Aorta (tissue), 5 donors: ENCODE measurements around the gene RNASEH1. TPM values are rescaled to one million over a fixed set of nuclear protein-coding genes. Genes with fewer than 3 reads are reported as not detected.
"Not testable (repeated sequence)": the region's sequence is repeated elsewhere in the genome, so short reads cannot be mapped to it uniquely, and the experiment has no call there.

Source experiments
- ATAC-seq: fragments of 200-7000 bp; cut with Tn5 transposase; one replicate; pipeline ENCODE4 v1.9.1; 2022; ENCODE audit warnings: moderate library complexity; ENCODE audit not compliant: low FRiP score
- DNase-seq, 2 donors: peaks; one replicate each; pipeline ENCODE4 v3.0.0-alpha.2; 2020
- H3K27ac ChIP-seq, 2 donors: one replicate each; pipeline ENCODE4 v1.5.1; 2013; ENCODE audit warnings: low read length in 2 of 2, mild to moderate bottlenecking in 2 of 2, moderate library complexity in 2 of 2, control low read depth in 1 of 2, inconsistent platforms in 1 of 2, low read depth in 1 of 2
- H3K27me3 ChIP-seq, 2 donors: one replicate each; pipeline ENCODE4 v1.6.1; 2013; ENCODE audit warnings: control low read depth in 1 of 2, low read length in 1 of 2, mild to moderate bottlenecking in 1 of 2, moderate library complexity in 1 of 2; ENCODE audit not compliant: insufficient read depth in 2 of 2, control insufficient read depth in 1 of 2
- H3K36me3 ChIP-seq, 2 donors: one replicate each; pipeline ENCODE4 v1.6.1; 2013; ENCODE audit warnings: control low read depth in 1 of 2, low read length in 1 of 2, mild to moderate bottlenecking in 1 of 2; ENCODE audit not compliant: insufficient read depth in 2 of 2, control insufficient read depth in 1 of 2
- H3K4me1 ChIP-seq, 2 donors: one replicate each; pipeline ENCODE4 v1.6.1; 2013; ENCODE audit warnings: low read length in 2 of 2, control low read depth in 1 of 2, mild to moderate bottlenecking in 1 of 2, moderate library complexity in 1 of 2; ENCODE audit not compliant: insufficient read depth in 2 of 2, control insufficient read depth in 1 of 2
- H3K4me3 ChIP-seq, 2 donors: one replicate each; pipeline ENCODE4 v1.5.1; 2013; ENCODE audit warnings: low read length in 2 of 2, control low read depth in 1 of 2, mild to moderate bottlenecking in 1 of 2
- H3K9me3 ChIP-seq: one replicate; pipeline ENCODE4 v1.6.1; 2013; ENCODE audit warnings: mild to moderate bottlenecking, low read length; ENCODE audit not compliant: control insufficient read depth
- WGBS, 2 donors: extraction: QIAGEN DNeasy Blood & Tissue Kit; methylation state at CpG; one replicate each; pipeline ENCODE4 v1.1.7; 2013; 5-methylcytosine and 5-hydroxymethylcytosine counted together
- intact Hi-C, 2 donors: fragments of 100-400 bp; cut with DNase I; formaldehyde crosslinking; loops; one replicate each; pipeline versions ENCODE4 v1.14.2 to v1.15.0; 2022
- polyA plus RNA-seq, 2 donors: library from polyadenylated mRNA; stranded (reverse); fragments of 200-250 nt; gene quantifications; one replicate each; pipeline ENCODE4 v1.2.3, GENCODE V29; 2013
- total RNA-seq, 2 donors: library from RNA; stranded (reverse); fragmentation: NEBNext Ultra II Directional; extraction: Animal tissue kit (Norgen Biotek cat#: 25700); gene quantifications; one replicate each; pipeline ENCODE4 v1.2.1, GENCODE V29; 2021
- donor health status: healthy with polysubstance abuse.
- donor health status: Bipolar disorder and iron deficiency.
- donor health status: DM: no; HTN: no; CAD: no.
- donor health status: DM: no; HTN: no; CAD: no.
- donor health status: DM: yes; HTN: yes; CAD: no.

RNASEH1 gene
- total and polyA plus RNA-seq, 4 donors: 11.0 to 20.1 (median 19.7) TPM

DNA sequence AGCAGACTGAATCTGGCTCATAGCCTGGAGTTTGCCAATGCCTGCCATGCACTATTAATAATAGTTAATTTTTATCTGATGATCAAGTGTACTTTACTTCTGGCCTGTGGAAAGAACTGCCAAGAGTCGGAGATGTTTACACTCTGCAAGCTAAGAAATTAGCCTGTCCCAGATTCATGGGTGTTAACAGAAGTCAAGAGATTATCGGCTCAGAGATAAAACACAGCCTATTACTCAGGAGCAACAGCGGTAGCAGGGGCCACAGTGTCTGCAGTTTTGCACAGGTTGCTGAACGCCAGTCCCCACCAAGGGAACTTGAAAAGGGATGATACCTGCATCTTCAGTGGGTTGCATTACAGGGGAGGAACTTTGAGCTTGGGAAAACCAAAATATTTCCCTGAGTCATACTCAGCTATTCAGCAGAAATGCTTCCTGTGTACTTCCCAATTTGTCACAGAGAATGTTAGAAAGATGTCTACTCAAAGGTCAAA lies 34.5 kb downstream of the RNASEH1 start:
- intact Hi-C loops: no loop called here
- WGBS, 2 donors: 10 to 14% methylated on average over 4 of the region's 4 CpGs
- H3K36me3 ChIP-seq: no peaks in the 10 kb centered on the region
- peak overlapping the region; percentile 79 to 98 for H3K27ac ChIP-seq
- no peaks in the 10 kb centered on the region for H3K9me3 ChIP-seq
- peaks cover 0 to 3% of the 10 kb centered on the region in 2 donors for H3K4me1 ChIP-seq
- no peaks in the 10 kb centered on the region for H3K27me3 ChIP-seq
- H3K4me3 ChIP-seq: no peak overlapping the region
- ATAC-seq (no peak), DNase-seq (no peak)

DNA sequence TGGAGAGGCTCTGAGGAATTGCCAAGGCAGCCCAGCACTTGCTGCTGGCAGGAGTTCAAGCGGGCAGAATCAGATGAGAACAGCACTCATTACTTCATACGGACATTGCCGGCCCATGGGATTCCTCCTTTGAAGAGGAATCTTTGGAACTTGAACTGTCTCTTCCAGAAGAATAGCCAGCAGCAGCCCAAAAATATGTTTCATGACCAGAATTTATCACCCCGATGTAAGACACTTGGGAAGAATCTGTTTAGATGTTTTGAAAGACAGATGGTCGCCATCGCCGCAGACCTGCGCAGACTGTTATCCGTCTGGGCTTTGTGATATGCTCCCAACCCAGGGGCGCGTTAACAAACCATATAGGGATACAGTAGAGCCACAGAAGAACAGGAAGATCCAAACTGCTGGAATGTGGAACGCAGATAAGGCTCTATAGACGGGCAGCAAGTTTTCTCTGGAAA lies 35.1 kb downstream of the RNASEH1 start:
- Histone ChIP-seq H3K4me3 (no peak overlapping the region), H3K27me3 (no peaks in the 10 kb centered on the region)
- 9 to 15% methylated on average over 13 of the region's 13 CpGs for WGBS, 2 donors

DNA sequence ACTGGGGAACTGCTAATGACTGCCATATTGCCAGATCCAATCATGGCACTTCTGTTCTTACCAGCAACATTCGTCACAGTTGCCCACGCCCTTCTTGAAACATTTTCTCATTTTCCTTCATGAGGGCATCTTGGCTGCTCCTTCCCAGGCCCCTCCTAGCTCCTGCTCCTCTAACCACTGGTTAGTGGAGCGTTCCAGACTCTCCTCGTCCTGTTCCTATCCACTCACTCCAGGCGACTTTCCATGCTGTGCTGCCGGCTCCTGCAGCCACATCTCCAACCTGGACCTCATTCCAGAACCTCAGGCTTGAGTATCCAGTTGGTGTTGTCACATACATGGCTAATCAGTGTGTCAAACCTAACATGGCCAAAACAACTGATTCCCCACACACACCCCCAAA lies 37.5 kb downstream of the RNASEH1 start:
- WGBS, 2 donors: 94 to 96% methylated on average over 6 of the region's 6 CpGs
- no peak overlapping the region for H3K27ac ChIP-seq

More for the DNA sequence above, 35.1 kb downstream of the RNASEH1 start:
- H3K27ac ChIP-seq: peak overlapping the region; percentile 79 to 98
- intact Hi-C loops: no loop called here
- DNase-seq: peak in 1 of 2 donors; percentile 68
- H3K9me3 ChIP-seq: no peaks in the 10 kb centered on the region
- peaks cover 0 to 3% of the 10 kb centered on the region in 2 donors for H3K4me1 ChIP-seq
- ATAC-seq: no peak
- no peaks in the 10 kb centered on the region for H3K36me3 ChIP-seq

DNA sequence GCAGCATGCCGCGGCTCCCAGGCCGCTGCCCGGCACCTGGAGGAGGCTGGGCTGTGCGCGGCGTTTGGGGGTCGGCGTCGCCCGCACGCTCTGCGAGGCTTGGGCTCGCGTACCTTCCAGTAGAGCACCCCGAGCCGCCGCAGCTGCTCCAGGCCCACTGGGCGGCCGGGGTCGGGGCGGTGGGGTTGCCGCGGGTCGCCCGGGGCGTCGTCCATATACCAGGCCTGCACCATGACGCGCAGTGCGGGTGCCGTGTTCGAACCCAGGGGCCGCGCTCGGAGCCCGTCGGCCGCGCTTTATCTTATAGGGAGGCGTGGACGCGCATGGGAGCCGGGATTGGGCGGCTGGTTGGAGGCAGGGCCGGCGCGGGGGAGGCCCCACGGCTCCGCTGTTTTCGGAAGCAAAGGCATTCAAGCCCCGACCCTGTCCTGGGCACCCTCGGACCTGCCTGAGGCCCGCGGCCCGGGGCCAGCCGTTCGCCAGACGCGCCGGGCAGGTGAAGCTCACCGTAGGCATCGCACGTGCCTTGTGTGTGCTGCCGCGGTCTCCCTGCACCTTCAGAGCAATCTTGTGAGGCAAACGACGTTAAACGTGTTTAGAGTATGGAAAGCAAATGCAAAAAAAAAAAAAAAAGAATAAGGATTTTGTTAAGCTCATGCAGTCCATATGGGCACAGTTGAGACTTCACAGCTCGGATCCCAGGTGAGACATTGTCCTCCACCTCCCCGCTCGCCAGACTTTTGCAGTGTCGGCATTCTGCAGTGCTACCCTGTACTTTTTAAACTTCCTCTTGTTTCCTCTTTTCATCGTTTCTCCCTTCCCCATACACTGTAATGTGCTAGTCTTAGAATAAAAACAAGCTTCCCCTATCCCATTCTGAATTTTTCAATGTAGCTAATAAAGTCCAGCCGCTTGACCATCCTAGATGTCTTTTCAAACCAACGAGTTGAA lies 38.6 kb downstream of the RNASEH1 start, which contains the start of gene ADI1:
TSS of gene ADI1 (minus strand) at position 277 of the 951 bp plus-strand sequence. CDS start at position 233, 44 bp downstream.
- Histone ChIP-seq H3K4me1 (peaks cover 0 to 3% of the 10 kb centered on the region in 2 donors), H3K27ac (peak within 1 kb of the TSS; percentile 93 to 98), H3K9me3 (no peaks in the 10 kb centered on the region), H3K4me3 (peak within 1 kb of the TSS; percentile 87 to 94), H3K27me3 (no peaks in the 10 kb centered on the region), H3K36me3 (no peaks in the 10 kb centered on the region)
- DNase-seq (peak; percentile 93 to 95), ATAC-seq (peak; percentile 91)
- 2 to 3% methylated on average over 64 to 76 of the region's 76 CpGs for WGBS, 2 donors
- intact Hi-C loops: loop anchor here in 1 of 2 donors (1.0 to 5.0 kb wide), 4 partner anchors 17 to 55 kb away; partner anchors contain the start of genes RNASEH1 and RPS7

More for the DNA sequence above, 37.5 kb downstream of the RNASEH1 start:
- intact Hi-C loops: no loop called here
- ATAC-seq (no peak), DNase-seq (no peak)
- Histone ChIP-seq H3K4me3 (no peak overlapping the region), H3K9me3 (no peaks in the 10 kb centered on the region), H3K36me3 (no peaks in the 10 kb centered on the region), H3K4me1 (peaks cover 0 to 3% of the 10 kb centered on the region in 2 donors), H3K27me3 (no peaks in the 10 kb centered on the region)

GRCh38 chr2:3518496-3519254 lies 39.5 kb downstream of the RNASEH1 start:
- H3K36me3 ChIP-seq: no peaks in the 10 kb centered on the region
- intact Hi-C loops: loop anchor here in 1 of 2 donors (1.0 to 5.0 kb wide), 4 partner anchors 18 to 56 kb away; partner anchors contain the start of genes RNASEH1 and RPS7
- peaks cover 0 to 1% of the 10 kb centered on the region in 2 donors for H3K4me1 ChIP-seq
- WGBS, 2 donors: 0 to 1% methylated on average over 66 to 67 of the region's 67 CpGs
- H3K4me3 ChIP-seq: peak overlapping the region; percentile 87 to 94
- DNase-seq (peak; percentile 99 to 100), ATAC-seq (peak; percentile 97)
- H3K27me3 ChIP-seq: no peaks in the 10 kb centered on the region
- peak overlapping the region; percentile 93 to 98 for H3K27ac ChIP-seq
- no peaks in the 10 kb centered on the region for H3K9me3 ChIP-seq

GRCh38 chr2:3517948-3518495 lies 40.1 kb downstream of the RNASEH1 start:
- WGBS, 2 donors: 29 to 31% methylated on average over 3 of the region's 3 CpGs
- no peak for ATAC-seq
- Histone ChIP-seq H3K9me3 (no peaks in the 10 kb centered on the region), H3K36me3 (peaks cover 3 to 4% of the 10 kb centered on the region in 2 donors), H3K27me3 (no peaks in the 10 kb centered on the region), H3K27ac (peak overlapping the region in 1 of 2 donors; percentile 66), H3K4me1 (no peaks in the 10 kb centered on the region), H3K4me3 (peak overlapping the region; percentile 76 to 87)
- intact Hi-C loops: loop anchor here in 1 of 2 donors (2.0 to 5.0 kb wide), 3 partner anchors 23 to 57 kb away; partner anchors contain the start of genes RNASEH1 and RPS7
- DNase-seq: no peak

GRCh38 chr2:3516831-3517230 lies 41.3 kb downstream of the RNASEH1 start:
- Histone ChIP-seq H3K4me1 (no peaks in the 10 kb centered on the region), H3K36me3 (peaks cover 12 to 14% of the 10 kb centered on the region in 2 donors), H3K9me3 (no peaks in the 10 kb centered on the region), H3K4me3 (no peak overlapping the region), H3K27me3 (no peaks in the 10 kb centered on the region), H3K27ac (no peak overlapping the region)
- WGBS, 2 donors: 93 to 95% methylated on average over 3 of the region's 3 CpGs
- ATAC-seq: no peak
- DNase-seq: no peak
- intact Hi-C loops: loop anchor here in 1 of 2 donors (5.0 kb wide), 1 partner anchor 40 kb away; the partner anchor contains the start of gene RNASEH1

DNA sequence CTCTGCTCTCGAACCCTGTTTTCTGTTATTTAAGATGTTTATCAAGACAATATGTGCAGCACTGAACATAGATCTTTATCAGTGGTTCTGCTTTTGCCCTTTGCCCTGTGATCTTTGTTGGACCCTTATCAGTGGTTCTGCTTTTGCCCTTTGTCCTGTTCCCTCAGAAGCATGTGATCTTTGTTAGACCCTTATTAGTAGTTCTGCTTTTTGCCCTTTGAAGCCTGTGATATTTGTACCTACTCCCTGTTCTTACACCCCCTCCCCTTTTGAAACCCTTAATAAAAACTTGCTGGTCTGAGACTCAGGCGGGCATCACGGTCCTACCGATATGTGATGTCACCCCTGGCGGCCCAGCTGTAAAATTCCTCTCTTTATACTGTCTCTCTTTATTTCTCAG lies 42.7 kb downstream of the RNASEH1 start:
- DNase-seq, ATAC-seq: not testable (repeated sequence)

More for the DNA sequence above, 42.7 kb downstream of the RNASEH1 start:
- intact Hi-C loops: loop anchor here in 1 of 2 donors (5.0 kb wide), 1 partner anchor 42 kb away; the partner anchor contains the start of gene RNASEH1
- H3K4me3 ChIP-seq, H3K9me3 ChIP-seq, H3K4me1 ChIP-seq, H3K27ac ChIP-seq, H3K27me3 ChIP-seq: not testable (repeated sequence)
- WGBS, 2 donors: 90 to 96% methylated on average over 5 of the region's 5 CpGs
- H3K36me3 ChIP-seq: peaks cover 16 to 18% of the 10 kb centered on the region in 2 donors
